GM12873 (cell line): Measurements from ENCODE around the gene TMEM141.

ENCODE experiments used
- CTCF ChIP-seq: IDR thresholded peaks from 2 replicates; pipeline ENCODE4 v1.5.1; 2012; ENCODE audit warnings: low read depth, mild to moderate bottlenecking, moderate library complexity, low read length, control low read depth; ENCODE audit not compliant: insufficient read depth; ENCODE audit errors: missing control alignments

TMEM141 gene

GRCh38 chr9:136751814-136752213 is 39.3 kb upstream of the TMEM141 start:
- TF ChIP-seq CTCF: no peak

GRCh38 chr9:136753371-136754058 is 37.6 kb upstream of the TMEM141 start:
- TF ChIP-seq CTCF: no peak

- no peak for TF ChIP-seq CTCF
Measured at GRCh38 chr9:136754059-136754572, 37.0 kb upstream of the TMEM141 start.

- no peak for TF ChIP-seq CTCF
Measured at GRCh38 chr9:136754626-136755301, 36.4 kb upstream of the TMEM141 start.

GRCh38 chr9:136756134-136756438 is 35.1 kb upstream of the TMEM141 start:
- TF ChIP-seq CTCF: no peak

- no peak for TF ChIP-seq CTCF
Measured at GRCh38 chr9:136756836-136757235, 34.3 kb upstream of the TMEM141 start.

GRCh38 chr9:136757328-136757727 is 33.8 kb upstream of the TMEM141 start:
- TF ChIP-seq CTCF: no peak
